NCI-H187 (cell line): ENCODE measurements around the gene SLC2A8.

Source experiments
- DNase-seq, 2 experiments: peaks; one replicate each; lab custom pipeline; 2025; lab: John Stamatoyannopoulos, UW

SLC2A8 gene

DNA sequence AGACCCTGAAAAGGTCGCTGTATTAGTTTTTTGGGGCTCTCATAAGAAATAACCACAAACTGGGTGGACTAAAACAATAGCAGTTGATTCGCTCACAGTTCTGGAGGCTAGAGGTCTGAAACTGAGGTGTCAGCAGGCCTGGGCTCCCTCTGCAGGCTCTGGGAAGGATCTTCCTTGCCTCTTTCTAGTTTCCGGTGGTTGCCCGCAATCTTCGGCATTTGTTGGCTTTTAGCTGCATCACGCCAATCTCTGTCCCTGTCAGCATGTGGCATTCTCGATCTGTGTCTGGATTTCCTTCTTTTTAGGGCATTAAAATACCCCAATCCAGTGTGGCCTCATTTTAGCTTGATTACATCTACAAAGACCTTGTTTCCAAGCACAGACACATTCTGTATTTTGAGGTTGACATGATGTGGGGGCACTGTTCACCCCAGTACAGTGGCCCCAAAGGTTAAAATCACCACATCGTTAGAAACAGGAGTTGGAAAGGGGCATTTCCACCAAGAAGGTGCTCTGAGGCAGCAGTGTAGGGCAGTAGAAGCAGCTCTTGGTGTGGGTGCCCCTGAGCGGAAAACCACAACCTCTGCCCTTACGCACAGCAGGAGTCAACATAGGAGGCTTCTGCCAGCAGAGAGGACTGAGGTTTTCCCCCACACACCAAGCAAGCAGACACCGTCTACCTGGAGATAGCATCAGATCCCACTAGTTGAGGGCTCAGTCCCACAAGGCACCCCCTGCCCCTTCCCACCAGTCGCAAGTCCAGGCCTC is 40.7 kb downstream of the SLC2A8 start:
- no peak for DNase-seq

DNA sequence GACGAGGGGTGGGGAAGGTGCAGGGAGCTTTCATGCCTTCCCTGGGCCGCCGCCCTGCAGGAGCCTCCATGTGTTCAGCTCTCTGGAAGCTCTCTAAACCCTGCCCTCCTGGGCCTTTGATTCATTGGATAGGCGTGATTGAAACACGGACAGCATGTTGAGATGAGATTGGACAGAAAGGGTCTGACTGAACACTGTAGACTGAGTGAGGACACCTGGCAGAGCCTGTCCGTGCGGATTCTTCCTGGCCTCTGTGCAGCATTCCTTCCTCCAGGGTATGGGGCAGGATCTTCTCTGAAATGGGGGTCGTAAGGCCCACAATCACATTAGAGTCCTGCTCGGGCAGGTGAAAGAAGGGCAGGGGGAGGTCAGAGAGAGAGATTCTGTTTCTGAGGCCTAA is 41.4 kb downstream of the SLC2A8 start:
- no peak for DNase-seq

DNA sequence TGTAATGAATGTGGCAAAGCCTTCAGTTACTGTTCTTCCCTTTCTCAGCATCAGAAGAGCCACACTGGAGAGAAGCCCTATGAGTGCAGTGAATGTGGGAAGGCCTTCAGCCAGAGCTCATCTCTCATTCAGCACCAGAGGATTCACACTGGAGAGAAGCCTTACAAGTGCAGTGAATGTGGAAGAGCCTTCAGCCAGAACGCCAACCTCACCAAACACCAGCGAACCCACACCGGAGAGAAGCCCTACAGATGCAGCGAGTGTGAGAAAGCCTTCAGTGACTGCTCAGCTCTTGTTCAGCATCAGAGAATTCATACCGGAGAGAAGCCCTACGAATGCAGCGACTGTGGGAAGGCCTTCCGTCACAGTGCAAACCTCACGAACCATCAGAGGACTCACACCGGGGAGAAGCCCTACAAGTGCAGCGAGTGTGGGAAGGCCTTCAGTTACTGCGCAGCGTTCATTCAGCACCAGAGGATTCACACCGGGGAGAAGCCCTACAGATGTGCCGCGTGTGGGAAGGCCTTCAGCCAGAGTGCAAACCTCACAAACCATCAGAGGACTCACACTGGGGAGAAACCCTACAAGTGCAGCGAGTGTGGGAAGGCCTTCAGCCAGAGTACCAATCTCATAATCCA is 47.4 kb downstream of the SLC2A8 start:
- DNase-seq = no peak

DNA sequence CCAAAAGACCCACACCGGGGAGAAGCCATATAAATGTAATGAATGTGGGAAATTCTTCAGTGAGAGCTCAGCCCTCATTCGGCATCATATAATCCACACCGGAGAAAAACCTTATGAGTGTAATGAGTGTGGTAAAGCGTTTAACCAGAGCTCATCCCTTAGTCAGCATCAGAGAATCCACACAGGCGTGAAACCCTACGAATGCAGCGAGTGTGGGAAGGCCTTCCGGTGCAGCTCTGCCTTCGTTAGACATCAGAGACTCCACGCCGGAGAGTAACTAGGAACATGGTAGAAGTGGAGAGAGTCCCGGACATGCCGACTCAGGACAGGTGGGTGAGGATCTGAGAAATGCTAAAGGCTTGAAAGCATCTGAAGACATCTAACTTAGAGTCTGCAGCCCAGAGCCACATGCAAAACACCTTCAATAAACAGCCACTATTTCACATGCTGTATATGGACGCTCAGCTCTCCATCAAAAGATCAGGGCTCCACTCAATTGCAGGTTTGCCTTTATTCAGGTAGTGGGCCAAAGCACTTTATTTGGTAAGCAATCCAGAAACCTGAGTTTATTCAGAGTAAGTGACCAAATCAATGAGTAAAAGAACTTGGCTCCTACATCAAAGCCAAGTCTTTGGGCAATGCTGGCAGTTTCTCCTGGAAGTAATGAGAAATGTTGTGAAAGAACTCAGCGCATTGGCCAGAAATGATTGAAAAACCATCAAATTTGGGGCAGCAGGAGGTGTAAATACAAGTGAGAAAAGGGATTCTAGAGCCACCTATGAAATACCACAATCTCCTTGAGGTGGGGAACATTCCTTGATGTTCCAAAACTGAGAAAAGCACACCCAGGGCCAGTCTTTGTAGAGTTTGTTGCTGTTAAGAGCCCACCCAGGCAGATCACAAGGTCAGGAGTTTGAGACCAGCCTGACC is 48.2 kb downstream of the SLC2A8 start:
- no peak for DNase-seq

DNA sequence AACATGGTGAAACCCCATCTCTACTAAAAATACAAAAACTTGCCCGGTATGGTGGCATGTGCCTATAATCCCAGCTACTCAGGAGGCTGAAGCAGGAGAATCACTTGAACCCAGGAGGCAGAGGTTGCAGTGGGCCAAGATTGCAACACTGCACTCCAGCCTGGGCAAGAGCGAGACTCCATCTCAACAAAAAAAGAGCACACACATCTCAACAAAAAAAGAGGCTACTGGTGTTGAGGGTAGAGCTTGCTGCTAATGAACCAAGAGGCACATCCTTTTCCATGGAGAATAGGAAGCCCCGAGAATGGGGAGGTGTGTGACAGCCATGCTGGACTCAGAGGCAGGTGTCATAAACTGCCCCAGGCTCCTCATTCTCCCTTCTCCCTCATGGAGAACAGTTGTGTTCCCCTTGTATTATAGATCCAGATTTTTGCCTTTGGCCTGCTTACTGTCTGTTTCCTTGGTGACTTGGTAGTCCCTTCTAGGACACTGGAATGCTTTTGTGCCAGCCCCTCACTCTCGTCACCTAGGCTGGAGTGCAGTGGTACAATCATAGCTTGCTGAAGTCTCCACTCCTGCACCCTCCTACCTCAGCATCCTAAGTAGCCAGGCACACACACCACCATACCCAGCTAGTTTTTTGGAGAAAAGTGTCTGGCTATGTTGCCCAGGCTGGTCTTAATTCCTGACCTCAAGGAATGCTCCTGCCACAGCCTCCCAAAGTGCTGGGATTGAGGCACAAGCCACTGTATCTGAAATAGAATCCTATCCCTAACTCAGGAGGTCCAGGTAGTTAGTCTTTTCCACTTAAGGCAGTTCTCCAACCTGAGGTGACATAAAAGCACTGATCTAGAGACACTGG is 49.1 kb downstream of the SLC2A8 start:
- DNase-seq = no peak

DNA sequence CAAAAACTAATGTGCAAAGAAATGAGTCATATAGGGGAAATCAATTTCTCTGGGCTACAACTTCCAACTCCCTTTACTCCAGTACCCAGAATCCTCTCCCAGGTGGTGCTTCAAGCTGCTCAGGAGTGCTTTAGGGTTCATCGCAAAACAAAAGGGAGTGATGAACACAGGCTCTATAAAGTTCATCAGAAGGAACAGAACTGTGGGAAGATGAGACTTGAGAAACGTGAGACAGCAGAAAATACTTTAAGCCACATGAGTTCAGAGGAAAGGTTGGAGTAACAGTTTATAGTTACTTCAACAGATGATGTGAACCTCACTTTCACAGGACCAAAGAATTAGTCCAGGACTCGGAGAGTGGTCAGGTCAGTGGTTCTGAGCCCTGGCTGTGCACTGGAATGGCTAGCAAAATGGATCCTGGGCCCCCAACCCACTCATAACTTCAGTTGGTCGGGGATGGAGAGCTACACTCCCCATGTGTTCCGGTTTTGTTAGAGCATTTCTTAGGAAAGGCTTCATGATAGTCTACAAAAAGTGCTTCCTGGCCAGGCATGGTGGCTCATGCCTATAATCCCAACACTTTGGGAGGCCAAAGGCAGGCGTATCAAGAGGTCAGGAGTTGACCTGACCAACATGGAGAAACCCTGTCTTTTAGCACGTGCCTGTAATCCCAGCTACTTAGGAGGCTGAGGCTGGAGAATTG is 49.9 kb downstream of the SLC2A8 start:
- no peak for DNase-seq

DNA sequence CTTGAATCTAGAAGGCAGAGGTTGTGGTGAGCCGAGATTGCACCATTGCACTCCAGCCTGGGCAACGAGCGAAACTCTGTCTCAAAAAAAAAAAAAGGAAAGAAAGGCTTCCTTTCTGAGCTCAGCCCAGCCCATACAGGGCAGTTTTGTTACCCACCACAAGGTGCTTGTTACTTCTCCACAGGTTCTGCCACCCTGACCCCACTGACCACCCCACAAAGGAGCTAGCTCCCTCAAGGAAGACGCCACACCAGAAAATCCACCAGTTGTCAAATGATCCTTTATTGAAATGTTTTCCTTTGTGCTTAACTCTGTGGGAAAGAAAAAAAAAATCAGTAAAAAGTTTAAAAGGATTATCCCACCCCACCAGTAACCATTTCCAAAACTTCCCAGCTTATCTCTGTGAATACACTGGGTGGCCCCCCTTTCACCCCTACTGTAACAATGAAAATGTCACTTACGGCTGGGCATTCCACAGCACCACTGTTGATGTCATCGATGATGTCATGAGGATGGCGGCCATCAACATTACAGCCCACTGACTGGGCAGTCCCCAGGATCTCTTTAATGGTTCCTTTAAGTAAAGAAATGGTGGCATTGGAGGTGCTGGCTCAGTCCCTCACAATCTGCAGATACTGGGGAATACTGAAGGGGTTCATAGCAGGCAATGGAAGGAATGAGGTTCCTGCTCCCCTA is 50.6 kb downstream of the SLC2A8 start:
- no peak for DNase-seq

DNA sequence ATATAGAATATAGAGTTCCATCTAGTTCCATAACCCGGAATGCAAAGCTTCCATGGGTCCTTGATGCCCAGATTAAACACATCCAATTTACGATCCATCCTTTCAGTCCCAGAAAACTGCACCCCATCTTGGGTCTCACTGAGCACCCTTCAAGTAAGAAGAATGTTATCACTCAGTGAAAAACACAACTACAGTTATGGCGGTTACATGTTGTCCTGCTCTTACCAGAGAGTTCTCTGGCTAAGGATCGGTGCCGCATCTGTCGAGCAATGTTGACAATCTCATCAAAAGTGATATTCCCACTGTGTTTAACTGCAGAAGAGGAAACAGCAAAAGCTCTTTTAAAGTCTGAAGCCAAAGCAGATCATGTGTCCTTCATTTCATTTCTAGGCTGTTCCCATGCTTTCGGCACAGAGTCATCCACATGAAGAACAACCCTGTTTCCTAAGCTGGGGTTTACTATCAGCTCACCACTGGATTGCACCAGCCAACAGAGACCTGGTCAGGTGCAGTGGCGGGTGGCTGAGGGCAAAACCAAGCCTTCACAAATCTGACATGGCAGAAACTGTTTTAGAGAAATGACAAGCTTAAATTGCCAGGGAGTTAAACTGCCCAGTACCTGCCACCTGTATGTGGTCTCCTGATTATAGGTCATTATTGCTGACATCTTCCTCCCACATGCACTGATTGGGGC is 51.3 kb downstream of the SLC2A8 start:
- no peak for DNase-seq

DNA sequence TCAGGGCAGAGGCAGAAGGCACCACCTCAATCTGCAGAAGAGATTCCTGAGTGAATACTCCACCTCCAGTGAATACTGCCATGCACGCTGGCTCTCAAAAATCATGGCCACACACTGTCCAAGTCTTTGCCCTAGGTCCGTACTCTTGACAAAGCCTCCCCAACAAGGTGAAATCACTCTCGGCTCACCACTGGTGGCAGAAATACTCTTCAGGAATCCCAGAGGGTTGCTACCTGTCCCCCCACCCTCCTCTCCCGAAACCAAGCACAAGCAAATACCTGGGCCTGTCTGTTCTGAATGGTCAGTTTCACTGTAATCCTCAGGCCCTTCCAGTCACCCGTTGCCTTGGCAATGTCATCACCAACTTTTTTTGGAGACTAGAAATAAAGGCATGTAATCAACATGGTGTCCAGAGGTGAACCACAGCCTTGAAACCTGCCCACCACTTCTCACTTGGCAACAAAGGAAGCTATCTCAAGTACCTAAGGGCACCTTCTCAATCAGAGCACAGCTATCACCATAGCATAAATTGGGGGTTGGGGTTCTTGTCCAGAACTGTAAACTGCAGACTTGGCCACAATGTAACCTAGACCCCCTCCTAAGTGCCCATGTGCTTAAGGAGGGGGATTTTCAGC is 52.5 kb downstream of the SLC2A8 start:
- DNase-seq = no peak

DNA sequence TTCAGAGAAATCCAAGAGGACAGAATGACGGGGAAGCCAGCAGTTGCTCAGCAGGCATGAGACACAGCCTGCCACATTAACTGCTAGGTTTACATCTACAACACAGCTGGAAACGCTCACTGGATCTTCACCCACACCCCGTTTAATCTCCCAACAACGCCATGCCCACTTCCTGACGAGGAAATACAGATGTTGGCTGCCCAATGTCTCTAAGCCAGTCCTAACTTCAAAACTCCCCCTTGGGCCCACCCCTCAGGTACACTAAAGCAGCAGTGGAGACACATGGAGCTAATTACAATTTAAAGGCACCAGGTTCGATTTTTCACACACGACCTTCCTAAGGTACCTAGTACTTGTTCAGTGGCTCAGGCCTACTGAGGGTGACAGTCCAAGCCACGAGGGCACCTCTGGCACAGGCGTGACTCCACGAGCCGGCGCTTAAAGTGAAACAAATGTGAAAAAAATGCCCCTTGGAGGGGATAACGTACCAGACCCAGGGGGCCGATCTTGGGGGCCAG is 53.3 kb downstream of the SLC2A8 start:
- DNase-seq = no peak

DNA sequence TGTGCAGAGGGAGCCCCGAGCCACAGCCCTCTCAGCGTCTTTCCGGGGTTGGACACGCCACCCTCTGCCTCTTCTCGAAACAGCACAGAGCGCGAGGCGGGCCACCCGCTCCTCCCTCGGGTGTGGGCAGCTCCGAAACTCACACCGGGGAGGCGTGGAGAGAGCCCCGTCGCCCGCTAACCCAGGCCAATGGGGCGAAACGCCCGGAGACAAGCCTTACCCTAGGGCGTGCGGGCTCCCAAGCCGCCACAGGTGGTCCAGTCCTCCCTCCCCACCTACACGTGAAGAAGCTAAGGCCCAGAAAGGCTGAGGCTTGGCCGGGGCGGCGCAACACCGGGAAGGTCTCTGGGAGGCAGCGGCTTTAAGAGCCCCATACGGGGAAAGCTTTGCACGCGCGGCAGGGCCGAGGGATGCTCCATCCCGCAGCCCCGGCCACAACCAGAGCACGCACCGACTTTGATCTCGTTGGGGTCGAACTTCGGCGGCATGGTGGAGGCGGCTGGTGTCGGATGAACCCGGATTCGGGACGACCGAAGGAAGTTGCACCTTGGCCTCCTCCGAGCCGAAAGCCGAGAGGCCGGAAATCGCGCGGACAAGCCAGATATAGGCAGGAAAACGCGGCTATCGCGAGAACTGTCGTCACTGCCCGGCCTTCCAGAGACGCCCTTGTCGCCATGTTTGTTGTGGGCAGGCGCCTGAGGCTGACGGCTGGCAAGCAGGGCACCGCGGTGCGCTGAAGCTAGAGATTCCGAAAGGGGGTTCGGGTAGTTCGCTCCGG is 54.0 kb downstream of the SLC2A8 start, which contains the start of the genes LRSAM1 and RPL12:
Gene LRSAM1, plus strand, starts transcription at position 681 of the 778 bp plus-strand sequence. CDS start 3,018 bp downstream, outside the sequence.
Gene RPL12, minus strand, starts transcription at position 577 of the 778 bp plus-strand sequence. Its CDS starts 89 bp downstream, at position 488.
- DNase-seq = peak; percentile 73 to 77

DNA sequence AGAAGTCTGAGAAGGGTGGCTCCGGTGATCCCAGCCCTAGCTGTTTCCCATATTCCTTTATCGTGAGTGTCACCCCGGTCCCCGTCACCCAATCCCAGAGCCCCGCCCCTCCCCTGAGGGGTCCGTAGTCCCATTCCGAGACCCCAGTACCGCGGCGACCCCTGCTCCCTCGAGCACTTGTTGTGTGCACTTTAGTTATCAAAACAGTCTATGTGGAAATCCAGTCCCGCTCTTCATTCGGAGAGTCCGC is 54.6 kb downstream of the SLC2A8 start:
- DNase-seq = no peak

DNA sequence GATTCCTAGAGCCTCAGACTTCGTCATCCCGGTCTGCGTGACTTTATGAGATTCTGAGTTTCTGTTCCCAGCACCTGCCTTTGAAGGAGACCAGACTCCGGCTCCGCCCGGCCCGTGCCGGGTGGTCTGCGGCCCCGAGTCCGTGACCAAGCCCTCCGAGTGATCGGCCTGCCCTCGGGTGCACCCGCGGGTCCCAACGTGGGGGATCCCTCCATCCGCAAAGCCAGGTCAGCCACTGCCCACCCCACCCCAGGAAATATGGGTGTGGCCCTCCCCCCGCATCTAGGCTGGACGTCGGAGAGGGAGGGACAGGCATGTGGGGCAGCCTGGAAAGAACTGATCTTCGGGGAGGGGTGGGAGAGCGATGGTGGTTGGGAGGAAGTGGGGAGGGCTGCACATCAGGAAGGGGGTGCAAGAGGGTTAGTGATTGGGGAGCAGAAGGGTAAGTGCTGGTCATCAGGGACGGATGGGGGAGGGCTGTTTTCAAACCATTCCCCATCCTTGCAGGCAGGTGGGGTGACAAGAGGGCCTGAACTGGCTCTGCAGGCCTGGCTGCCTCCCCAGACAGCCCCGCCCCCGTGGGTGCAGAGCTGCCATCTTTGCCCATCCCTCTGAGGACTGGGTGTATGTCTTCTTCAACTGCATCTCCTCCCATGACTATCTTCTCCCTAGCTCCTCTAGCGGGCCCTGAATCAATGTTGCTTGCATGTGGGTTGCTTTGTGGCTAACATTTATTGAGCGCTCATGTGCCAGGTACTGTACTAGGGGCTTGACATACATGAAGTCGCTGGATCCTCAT is 55.1 kb downstream of the SLC2A8 start:
- DNase-seq = no peak

DNA sequence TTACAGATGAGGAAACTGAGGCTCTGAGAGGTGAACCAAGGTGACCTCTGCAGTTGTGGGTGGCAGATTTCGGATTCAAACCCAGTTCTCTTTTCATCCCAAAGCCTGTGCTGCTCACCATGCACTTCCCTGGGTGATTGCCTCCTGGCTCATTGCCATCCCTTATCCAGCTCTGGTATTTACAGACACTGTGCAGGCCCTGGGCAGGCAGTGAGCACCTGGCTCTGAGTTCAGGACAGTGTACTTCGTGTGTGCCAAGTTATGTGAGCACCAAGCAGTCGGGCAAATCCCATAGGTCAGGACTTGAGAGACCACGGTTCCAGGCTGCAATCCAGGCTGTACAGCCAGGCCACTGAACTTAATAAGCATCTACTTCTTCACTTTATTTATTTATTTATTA is 55.7 kb downstream of the SLC2A8 start:
- DNase-seq = no peak

DNA sequence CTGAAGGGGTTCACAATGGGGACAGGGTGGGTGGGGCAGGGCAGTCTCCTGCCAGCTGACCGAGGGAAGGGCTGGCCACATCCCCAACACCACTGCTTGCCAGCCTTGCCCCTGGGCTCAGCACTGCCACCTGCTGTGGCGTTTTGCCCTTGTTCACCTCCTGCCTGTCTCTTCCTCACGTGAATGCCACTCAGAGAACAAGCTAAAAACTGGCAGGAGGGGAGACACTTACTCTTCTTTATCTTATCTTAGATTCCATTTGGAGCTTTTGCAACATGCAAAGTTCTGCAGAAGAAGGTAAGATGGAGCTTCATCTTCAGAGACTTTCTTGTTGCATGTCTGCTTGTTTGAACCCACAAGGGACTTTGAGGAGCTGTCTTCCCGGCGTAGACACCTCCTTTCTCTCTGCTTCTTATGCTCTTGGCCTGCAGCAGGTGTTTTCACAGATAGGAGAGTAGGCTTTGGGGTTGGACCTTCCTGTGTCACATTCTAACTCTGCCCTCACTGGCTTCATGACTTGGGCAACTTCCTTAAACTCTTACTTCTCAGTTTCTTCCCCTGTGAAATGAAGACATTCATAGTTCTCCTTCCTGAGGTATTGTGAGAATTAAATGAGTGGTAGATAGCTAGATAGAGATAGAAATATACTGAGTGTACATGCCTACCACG is 58.5 kb downstream of the SLC2A8 start:
- no peak for DNase-seq

DNA sequence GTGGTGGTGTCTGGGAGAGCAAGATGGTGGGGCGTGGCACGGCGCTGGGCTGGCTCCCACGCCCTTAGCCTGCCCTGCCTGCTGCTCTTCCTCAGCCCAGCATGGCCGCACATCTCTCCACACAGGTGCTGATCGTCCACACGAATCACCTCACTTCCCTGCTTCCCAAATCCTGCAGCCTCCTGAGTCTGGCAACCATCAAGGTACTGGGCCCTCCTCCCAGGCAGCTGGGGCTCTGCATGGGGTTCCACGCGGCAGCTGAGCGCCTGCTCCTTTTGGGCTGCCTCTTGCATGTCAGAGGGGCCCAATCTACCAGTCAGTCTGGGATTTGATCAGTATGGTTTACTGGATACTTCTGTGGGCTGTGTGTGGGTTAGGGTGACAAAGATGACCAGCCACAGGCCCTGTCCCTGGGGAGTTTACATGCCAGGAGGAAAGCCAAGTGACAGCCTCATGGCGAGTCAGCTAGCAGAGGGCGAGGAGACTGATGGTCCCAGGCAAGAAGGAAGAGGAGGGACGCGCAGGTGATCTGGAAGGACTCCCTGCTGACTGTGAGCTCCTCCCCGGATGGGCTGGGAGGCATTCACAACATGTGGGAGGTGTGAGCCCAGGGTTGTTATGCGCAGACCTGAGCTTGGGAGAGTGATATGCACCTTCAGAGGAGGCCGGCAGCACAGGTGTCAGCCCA is 60.4 kb downstream of the SLC2A8 start:
- DNase-seq = no peak
